Panc1 (cell line): ENCODE results near the gene SLC44A1.

Source experiments
- POLR2AphosphoS5 ChIP-seq: IDR thresholded peaks from 2 replicates; pipeline ENCODE4 v1.6.1; 2012; ENCODE audit warnings: mild to moderate bottlenecking, low read depth, low read length, moderate library complexity
- TF ChIP-seq, protein P1 (sequence below): fragments of 450-650 bp; IDR thresholded peaks from 2 replicates; pipeline ENCODE4 v1.5.1; 2017; ENCODE audit warnings: mild to moderate bottlenecking
- TF ChIP-seq, protein P2 (sequence below), 2 experiments: IDR thresholded peaks; 2 replicates each; pipeline ENCODE4 v1.6.1; 2011 to 2012; ENCODE audit warnings: low read depth in 2 of 2, control low read depth in 1 of 2, low read length in 1 of 2, mild to moderate bottlenecking in 1 of 2, moderate library complexity in 1 of 2; ENCODE audit not compliant: insufficient read depth in 1 of 2

DNA sequence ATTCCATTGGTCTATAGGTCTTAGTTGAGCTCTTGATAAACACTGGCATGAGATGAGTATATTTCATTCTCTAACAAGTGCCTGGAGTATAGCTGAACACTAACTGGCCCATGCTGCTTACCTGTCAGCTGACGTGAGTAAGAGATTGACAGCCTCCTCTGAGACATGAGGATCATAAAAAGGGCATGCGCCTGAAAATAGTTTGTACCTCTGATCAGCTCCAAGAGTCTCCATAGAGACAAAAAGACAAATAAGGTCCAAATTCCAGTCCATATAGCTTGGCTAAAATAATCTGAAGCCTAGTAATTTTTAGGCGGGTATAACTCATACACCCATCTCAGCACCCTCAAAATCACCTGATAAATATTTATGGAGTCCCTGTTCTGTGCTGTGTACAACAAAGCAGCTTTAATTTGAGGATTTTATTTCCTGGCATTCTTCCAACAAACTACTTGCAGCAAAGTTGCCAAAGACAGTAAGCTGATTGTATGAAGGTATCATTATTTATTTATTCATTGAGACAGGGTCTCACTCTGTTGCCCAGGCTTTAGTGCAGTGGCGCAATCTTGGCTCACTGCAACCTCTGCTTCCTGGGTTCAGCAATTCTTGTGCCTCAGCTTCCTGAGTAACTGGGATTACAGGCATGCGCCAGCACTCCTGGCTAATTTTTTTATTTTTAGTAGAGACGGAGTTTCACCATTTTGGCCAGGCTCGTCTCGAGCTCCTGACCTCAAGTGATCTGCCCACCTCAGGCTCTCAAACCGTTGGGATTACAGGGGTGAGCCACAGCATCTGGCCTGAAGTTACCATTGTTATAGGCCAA lies 187.2 kb downstream of the SLC44A1 start:
- TF ChIP-seq, protein P1, sequence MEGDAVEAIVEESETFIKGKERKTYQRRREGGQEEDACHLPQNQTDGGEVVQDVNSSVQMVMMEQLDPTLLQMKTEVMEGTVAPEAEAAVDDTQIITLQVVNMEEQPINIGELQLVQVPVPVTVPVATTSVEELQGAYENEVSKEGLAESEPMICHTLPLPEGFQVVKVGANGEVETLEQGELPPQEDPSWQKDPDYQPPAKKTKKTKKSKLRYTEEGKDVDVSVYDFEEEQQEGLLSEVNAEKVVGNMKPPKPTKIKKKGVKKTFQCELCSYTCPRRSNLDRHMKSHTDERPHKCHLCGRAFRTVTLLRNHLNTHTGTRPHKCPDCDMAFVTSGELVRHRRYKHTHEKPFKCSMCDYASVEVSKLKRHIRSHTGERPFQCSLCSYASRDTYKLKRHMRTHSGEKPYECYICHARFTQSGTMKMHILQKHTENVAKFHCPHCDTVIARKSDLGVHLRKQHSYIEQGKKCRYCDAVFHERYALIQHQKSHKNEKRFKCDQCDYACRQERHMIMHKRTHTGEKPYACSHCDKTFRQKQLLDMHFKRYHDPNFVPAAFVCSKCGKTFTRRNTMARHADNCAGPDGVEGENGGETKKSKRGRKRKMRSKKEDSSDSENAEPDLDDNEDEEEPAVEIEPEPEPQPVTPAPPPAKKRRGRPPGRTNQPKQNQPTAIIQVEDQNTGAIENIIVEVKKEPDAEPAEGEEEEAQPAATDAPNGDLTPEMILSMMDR = no peak
- no peak for TF ChIP-seq POLR2AphosphoS5
- TF ChIP-seq, protein P2, sequence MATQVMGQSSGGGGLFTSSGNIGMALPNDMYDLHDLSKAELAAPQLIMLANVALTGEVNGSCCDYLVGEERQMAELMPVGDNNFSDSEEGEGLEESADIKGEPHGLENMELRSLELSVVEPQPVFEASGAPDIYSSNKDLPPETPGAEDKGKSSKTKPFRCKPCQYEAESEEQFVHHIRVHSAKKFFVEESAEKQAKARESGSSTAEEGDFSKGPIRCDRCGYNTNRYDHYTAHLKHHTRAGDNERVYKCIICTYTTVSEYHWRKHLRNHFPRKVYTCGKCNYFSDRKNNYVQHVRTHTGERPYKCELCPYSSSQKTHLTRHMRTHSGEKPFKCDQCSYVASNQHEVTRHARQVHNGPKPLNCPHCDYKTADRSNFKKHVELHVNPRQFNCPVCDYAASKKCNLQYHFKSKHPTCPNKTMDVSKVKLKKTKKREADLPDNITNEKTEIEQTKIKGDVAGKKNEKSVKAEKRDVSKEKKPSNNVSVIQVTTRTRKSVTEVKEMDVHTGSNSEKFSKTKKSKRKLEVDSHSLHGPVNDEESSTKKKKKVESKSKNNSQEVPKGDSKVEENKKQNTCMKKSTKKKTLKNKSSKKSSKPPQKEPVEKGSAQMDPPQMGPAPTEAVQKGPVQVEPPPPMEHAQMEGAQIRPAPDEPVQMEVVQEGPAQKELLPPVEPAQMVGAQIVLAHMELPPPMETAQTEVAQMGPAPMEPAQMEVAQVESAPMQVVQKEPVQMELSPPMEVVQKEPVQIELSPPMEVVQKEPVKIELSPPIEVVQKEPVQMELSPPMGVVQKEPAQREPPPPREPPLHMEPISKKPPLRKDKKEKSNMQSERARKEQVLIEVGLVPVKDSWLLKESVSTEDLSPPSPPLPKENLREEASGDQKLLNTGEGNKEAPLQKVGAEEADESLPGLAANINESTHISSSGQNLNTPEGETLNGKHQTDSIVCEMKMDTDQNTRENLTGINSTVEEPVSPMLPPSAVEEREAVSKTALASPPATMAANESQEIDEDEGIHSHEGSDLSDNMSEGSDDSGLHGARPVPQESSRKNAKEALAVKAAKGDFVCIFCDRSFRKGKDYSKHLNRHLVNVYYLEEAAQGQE (IDR thresholded peaks at IDR 0.05; ENCODE audit: insufficient read depth in 1 of 2, low read depth in 2 of 2, low read length in 1 of 2) = no peak
